ENCODE results near the gene MAGIX.
"Not testable (repeated sequence)": the region's sequence is repeated elsewhere in the genome, so short reads cannot be mapped to it uniquely, and the experiment has no call there.

Gene MAGIX

GRCh38 chrX:49161632-49162031 lies 926 bp upstream of the MAGIX start:
- no peak for DNase-seq

- peak; percentile 87 for DNase-seq
These were observed 1.2 kb downstream of the MAGIX start for GRCh38 chrX:49163555-49164419.

GRCh38 chrX:49164589-49165360 lies 2.2 kb downstream of the MAGIX start:
- DNase-seq: no peak

- peak; percentile 83 to 85 for DNase-seq
These were observed 3.6 kb downstream of the MAGIX start for GRCh38 chrX:49165901-49166881.

GRCh38 chrX:49166914-49167739 lies 4.6 kb downstream of the MAGIX start:
- DNase-seq: peak; percentile 76 to 78

GRCh38 chrX:49167740-49168108 lies 5.2 kb downstream of the MAGIX start:
- no peak for DNase-seq

- peak; percentile 64 to 66 for DNase-seq
These were observed 9.3 kb downstream of the MAGIX start, which contains the start of gene PLP2 for GRCh38 chrX:49171752-49172279. Gene PLP2, plus strand, starts transcription at chrX:49171898. Its CDS starts 103 bp downstream, at chrX:49172001.

GRCh38 chrX:49172280-49172780 lies 9.8 kb downstream of the MAGIX start:
- peak; percentile 77 to 80 for DNase-seq

GRCh38 chrX:49173544-49173943 lies 11.0 kb downstream of the MAGIX start:
- DNase-seq: not testable (repeated sequence)

- DNase-seq: no peak
These were observed 12.2 kb downstream of the MAGIX start for GRCh38 chrX:49174723-49175122.

GRCh38 chrX:49175435-49176274 lies 13.1 kb downstream of the MAGIX start:
- DNase-seq: no peak

GRCh38 chrX:49176421-49177326 lies 14.1 kb downstream of the MAGIX start:
- peak in 1 of 2 donors; percentile 56 for DNase-seq

- DNase-seq: peak; percentile 28 to 39
These were observed 14.8 kb downstream of the MAGIX start for GRCh38 chrX:49177338-49177833.

- no peak for DNase-seq
These were observed 15.4 kb downstream of the MAGIX start for GRCh38 chrX:49177873-49178480.

- DNase-seq: no peak
These were observed 16.0 kb downstream of the MAGIX start for GRCh38 chrX:49178537-49178936.

- no peak for DNase-seq
These were observed 16.8 kb downstream of the MAGIX start for GRCh38 chrX:49179358-49179757.

- DNase-seq: no peak
These were observed 21.2 kb downstream of the MAGIX start for GRCh38 chrX:49183701-49184281.
